ENCODE measurements around the gene MAP2K5.

DNA sequence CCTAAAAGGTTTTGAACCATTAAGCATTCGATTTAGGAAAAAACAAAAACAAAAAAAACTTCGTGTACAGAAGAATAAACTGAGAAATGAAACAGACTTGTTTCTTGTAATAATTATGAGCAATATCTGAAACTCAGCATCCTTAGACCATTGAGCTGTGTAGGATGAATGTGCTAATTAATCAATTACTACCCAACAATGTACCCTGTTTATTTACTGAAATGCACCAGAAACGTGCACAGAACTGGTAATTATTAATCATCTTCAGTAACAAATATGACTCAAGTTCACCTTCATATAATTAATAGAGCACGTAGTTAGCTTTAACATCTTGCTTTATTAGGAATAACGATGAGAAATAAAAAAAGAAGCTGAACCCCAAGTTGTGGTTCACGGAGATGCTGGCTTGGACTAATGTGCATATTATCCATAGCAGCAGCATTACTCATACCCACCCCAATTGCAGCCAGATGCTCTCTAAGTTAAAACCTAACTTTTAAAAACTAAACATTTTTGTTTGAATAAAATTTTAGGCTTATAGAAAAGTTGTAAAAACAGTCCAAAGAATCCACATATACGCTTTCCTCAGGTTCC is 31.8 kb upstream of the MAP2K5 start:
- no peak for TF ChIP-seq POLR2A (IDR thresholded peaks at IDR 0.05)
- TF ChIP-seq, protein P1, sequence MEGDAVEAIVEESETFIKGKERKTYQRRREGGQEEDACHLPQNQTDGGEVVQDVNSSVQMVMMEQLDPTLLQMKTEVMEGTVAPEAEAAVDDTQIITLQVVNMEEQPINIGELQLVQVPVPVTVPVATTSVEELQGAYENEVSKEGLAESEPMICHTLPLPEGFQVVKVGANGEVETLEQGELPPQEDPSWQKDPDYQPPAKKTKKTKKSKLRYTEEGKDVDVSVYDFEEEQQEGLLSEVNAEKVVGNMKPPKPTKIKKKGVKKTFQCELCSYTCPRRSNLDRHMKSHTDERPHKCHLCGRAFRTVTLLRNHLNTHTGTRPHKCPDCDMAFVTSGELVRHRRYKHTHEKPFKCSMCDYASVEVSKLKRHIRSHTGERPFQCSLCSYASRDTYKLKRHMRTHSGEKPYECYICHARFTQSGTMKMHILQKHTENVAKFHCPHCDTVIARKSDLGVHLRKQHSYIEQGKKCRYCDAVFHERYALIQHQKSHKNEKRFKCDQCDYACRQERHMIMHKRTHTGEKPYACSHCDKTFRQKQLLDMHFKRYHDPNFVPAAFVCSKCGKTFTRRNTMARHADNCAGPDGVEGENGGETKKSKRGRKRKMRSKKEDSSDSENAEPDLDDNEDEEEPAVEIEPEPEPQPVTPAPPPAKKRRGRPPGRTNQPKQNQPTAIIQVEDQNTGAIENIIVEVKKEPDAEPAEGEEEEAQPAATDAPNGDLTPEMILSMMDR (IDR thresholded peaks at IDR 0.05), result no peak
